RWPE1 (cell line): ENCODE results near the gene SLC15A1.

Experiments used
- CTCF ChIA-PET: fragments of 350-600 bp; sonication (Branson Sonifier 250); formaldehyde crosslinking; extraction: SDS; loops from one replicate; lab custom pipeline; 2021; lab: Yijun Ruan, JAX
- POLR2A ChIA-PET: fragments of 400-600 bp; formaldehyde crosslinking; extraction: SDS; loops from one replicate; lab custom pipeline; 2020; ENCODE audit warnings: antibody characterized with exemption; ENCODE audit not compliant: low non-redundant PET; lab: Yijun Ruan, JAX
- DNase-seq: peaks from one replicate; pipeline ENCODE4 v3.0.0; 2012; ENCODE audit warnings: low spot score
- H3K27ac ChIP-seq: fragments of 450-650 bp; 2 replicates; pipeline ENCODE4 v1.5.1; 2017
- TF ChIP-seq, protein P1 (sequence below): fragments of 450-650 bp; conservative IDR thresholded peaks from 2 replicates; pipeline ENCODE4 v1.5.1; 2017; ENCODE audit warnings: low read depth, mild to moderate bottlenecking

The SLC15A1 gene

GRCh38 chr13:98729658-98730057 is 22.8 kb downstream of the SLC15A1 start:
- TF ChIP-seq, protein P1, sequence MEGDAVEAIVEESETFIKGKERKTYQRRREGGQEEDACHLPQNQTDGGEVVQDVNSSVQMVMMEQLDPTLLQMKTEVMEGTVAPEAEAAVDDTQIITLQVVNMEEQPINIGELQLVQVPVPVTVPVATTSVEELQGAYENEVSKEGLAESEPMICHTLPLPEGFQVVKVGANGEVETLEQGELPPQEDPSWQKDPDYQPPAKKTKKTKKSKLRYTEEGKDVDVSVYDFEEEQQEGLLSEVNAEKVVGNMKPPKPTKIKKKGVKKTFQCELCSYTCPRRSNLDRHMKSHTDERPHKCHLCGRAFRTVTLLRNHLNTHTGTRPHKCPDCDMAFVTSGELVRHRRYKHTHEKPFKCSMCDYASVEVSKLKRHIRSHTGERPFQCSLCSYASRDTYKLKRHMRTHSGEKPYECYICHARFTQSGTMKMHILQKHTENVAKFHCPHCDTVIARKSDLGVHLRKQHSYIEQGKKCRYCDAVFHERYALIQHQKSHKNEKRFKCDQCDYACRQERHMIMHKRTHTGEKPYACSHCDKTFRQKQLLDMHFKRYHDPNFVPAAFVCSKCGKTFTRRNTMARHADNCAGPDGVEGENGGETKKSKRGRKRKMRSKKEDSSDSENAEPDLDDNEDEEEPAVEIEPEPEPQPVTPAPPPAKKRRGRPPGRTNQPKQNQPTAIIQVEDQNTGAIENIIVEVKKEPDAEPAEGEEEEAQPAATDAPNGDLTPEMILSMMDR = no peak
- no peak for DNase-seq
- no peak overlapping the region for H3K27ac ChIP-seq
- CTCF ChIA-PET = no interaction called here
- POLR2A ChIA-PET = no interaction called here

DNA sequence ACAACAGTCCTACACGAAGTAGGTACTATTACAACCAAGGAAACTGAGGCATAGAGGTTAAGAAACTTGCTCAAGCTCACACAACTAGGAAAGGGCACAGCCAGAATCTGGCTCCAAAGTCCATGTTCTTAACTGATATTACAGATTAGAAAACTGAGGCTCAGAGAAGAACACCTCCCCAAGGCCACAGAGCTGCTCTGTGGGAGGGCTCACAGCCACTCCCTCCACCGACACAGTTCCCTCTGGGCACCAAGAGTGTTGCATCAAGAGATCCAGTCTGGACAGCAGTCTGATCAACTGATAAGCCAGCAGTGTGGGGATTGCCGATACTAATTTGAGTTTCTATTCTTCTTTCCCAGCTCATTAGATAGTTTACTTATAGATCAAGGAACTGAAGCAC is 29.5 kb downstream of the SLC15A1 start:
- ChIA-PET POLR2A (no interaction called here), CTCF (no interaction called here)

DNA sequence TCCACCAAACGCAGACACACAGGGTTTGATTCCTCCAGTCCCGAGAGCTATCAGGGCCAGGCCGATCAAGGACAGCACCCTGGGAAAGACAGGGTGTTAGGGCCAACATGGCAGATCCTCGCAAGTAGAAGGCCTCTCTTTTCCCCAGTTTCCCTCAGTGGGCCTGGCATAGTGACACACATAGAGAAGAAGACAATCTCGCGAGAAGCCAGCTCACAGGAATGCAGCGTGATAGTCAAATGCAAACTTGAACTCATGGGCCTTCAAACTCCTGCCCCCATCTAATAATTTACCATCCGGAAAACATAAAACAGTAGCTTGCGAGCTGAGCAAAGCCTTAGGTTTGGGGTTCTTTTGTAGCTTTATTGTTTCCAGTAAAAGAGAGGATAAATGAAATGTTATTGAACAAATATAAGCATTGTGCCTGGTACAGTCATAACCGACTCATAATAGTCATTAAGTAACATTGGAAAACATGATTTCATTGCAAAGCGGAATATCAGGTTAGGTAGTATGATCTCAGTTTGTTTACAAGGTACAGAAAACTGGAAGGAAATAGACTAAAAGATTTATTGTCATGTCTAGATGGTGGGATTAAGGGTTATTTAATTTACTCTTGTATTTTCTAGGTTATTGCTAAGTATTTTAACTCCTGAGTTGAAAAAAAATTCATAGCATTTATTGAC is 30.5 kb downstream of the SLC15A1 start:
- POLR2A ChIA-PET = no interaction called here
- peak; percentile 13 for DNase-seq
- CTCF ChIA-PET = no interaction called here
- TF ChIP-seq, protein P1 = no peak
- no peak overlapping the region for H3K27ac ChIP-seq

More for the DNA sequence above, 29.5 kb downstream of the SLC15A1 start:
- no peak for DNase-seq
- no peak overlapping the region for H3K27ac ChIP-seq
- TF ChIP-seq, protein P1 = no peak

DNA sequence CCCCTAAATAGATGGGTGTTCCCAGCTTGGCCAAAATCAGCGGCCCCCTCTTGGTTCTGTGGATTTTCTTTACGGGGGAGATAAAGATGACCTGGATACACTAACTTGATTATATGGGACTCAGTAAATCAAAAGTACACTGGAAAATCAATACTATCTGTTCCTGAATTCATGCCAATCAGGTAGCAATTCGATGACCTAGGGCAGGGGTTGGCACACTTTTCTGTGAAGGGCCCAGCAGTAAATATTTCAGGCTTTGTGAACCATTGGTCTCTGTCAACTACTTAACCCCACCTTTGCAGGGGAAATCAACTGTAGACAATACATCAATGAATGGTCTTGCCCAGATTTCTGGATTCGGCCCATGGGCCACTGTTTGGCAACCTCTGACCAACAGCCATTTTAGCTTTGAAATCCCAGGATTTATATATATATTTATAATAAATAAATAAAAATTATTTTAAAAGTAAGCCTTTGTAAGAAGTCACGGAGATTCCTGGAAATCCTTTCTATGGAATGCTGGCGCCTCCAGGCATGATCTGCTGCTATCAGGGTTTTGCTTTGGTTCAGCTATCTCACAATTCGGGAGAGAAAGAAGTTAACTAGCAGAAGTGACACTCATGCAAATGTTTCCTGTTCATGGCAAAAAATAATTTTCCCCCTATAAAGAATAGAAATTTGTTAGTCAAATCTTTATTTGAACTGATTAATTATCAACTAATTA is 32.8 kb downstream of the SLC15A1 start:
- POLR2A ChIA-PET = no interaction called here
- CTCF ChIA-PET = interaction anchor here (0.6 kb wide), 1 partner anchor 32 kb away, joined by 4 read pairs; no protein-coding TSS in a partner anchor
- TF ChIP-seq, protein P1 = no peak
- H3K27ac ChIP-seq = no peak overlapping the region
- DNase-seq = no peak

DNA sequence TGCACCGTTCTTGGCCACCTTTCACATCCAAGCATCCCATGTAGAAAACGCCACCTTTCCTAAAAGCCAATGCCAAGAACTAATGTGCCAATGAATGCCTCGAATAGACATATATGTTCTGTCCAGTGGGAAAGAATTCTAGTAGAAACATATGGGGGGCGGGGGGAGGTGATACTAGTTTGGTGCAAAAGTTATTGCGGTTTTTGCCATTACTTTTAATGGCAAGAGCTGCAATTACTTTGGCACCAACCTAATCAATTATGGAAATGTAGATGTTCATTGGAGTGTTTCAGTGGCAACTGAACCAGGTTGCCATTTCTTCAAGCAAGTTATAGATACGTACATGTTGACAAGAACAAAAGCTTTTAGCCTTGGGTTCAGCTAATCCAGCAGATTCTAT is 34.6 kb downstream of the SLC15A1 start:
- TF ChIP-seq, protein P1 = no peak
- POLR2A ChIA-PET = interaction anchor here (0.7 kb wide), 1 partner anchor 9 kb away, joined by 4 read pairs; no protein-coding TSS in a partner anchor
- no peak for DNase-seq
- CTCF ChIA-PET = interaction anchor here (0.6 to 0.8 kb wide), 3 partner anchors 67 to 272 kb away, joined by 3 to 4 read pairs (median 3); no protein-coding TSS in a partner anchor
- H3K27ac ChIP-seq = no peak overlapping the region

DNA sequence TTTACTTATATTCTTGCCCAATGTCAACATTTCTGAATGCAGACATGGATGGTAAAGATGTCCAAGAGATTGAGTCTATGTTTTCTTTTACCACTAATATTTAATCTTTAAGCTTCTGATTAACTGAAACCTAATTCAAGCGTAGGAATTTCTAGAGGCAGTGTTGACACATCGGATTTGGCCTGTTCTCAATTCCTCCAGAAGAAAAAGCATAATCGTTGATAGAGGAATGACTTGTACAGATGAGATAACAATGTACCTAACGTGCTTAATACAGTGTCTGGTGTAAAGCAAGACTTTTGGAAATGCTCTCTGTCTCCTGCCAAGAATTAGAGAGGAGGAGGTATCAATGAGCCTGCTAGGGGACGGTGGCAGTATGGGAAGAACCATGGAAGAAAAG is 35.2 kb downstream of the SLC15A1 start:
- POLR2A ChIA-PET = no interaction called here
- CTCF ChIA-PET = no interaction called here
- no peak for DNase-seq
- TF ChIP-seq, protein P1 = no peak
- H3K27ac ChIP-seq = no peak overlapping the region
